Stomach (tissue), 4 donors: ENCODE measurements around the gene FBRSL1.

Experiments used
- CTCF ChIP-seq, 7 experiments: fragments of 450-650 bp in 4 of 7; fragments of 200-600 bp in 3 of 7; sonication (generic) in 3 of 7; IDR thresholded peaks; one replicate each; pipeline ENCODE4 v1.5.1; 2016 to 2019; ENCODE audit warnings: antibody characterized with exemption in 7 of 7, control low read depth in 2 of 7, mild to moderate bottlenecking in 1 of 7
- EP300 ChIP-seq: sonication (generic); formaldehyde crosslinking; IDR thresholded peaks from one replicate; pipeline ENCODE4 v1.6.1; 2017; ENCODE audit warnings: antibody characterized with exemption
- POLR2A ChIP-seq, 4 donors: fragments of 450-650 bp; IDR thresholded peaks; one replicate each; pipeline ENCODE4 v1.6.1; 2016; ENCODE audit warnings: antibody characterized with exemption in 4 of 4, control low read depth in 2 of 4, mild to moderate bottlenecking in 1 of 4, moderate library complexity in 1 of 4
- POLR2AphosphoS5 ChIP-seq, 3 donors: sonication (generic); formaldehyde crosslinking; IDR thresholded peaks; one replicate each; pipeline ENCODE4 v1.6.1; 2016; ENCODE audit warnings: antibody characterized with exemption in 3 of 3

- TF ChIP-seq CTCF (IDR thresholded peaks at IDR 0.05) (no peak), POLR2A (IDR thresholded peaks at IDR 0.05) (no peak), POLR2AphosphoS5 (IDR thresholded peaks at IDR 0.05) (no peak), EP300 (no peak)
These were observed 40.2 kb upstream of the FBRSL1 start for GRCh38 chr12:132449565-132450417.
